HT1080 (cell line): Measurements from ENCODE around the gene STEAP3. TPM values are rescaled to one million over a fixed set of nuclear protein-coding genes. Genes with fewer than 3 reads are reported as not detected.

ENCODE experiments used
- DNase-seq: peaks from one replicate; pipeline ENCODE4 v3.0.0-alpha.2; 2015; ENCODE audit warnings: low read depth
- total RNA-seq: library from RNA; depleted of rRNA; stranded (reverse); fragments of >200 nt; shearing (Covaris generic); gene quantifications from 2 replicates; pipeline ENCODE4 v1.2.3, GENCODE V29; 2014

Gene STEAP3
- total RNA-seq, 1 experiment from 2014 or later, result 87.6 TPM

DNA sequence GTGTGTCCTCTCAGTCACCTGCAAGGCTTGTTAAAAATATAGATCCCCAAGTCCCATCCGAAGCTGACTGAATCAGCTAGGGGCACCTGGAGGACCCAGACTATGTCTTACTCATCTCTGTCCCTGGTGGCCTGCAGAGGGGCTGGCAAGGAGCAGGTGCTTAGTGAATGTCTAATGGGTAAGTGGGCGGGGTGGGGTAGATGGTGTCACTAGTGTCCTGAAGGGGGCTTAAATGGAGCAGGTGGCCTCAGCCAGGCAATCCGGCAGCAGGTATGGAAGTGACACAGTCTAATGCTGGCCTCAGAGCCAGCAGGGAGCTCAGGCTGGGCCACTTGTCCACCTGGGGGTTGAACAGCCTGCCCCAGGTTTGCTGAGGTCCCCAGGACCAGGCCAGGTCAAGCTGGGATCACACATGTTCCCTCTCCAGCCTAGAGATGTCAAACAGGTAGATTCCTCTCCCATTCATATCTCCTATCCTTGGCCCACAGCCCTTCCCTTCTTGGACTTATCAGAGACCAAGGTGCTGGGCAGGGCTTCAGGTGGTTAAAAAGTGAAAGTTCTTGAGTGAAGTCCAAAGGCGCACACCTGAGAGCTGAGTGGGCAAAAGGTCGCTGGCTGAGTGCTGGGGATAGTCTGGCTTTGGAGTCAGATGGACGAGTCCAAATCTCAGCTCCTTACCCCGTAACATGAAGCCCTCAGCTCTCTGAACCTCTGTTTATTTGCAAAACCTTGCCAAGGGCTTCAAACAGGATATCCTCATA is 1.7 kb downstream of the STEAP3 start:
- DNase-seq, result no peak

DNA sequence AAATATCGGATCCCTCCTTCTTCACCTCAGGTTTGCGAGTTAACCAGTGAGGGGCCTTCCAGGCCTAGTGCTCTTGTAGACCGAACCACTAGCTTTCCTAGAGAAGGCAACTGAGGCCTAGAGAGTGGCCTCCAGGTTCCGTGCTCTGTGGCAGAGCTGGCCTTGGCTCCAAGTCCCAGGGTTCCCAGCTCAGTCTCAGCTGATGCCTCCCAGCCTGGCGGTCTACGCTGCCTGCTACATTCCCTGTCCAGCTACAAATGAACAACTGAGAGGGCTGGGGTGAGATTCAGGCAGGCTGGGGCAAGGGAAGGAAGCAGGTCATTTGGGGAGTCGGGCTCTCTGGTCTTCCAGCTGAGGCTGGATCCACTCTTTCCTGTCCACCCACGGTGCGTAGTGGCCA is 2.3 kb downstream of the STEAP3 start:
- DNase-seq, result no peak

DNA sequence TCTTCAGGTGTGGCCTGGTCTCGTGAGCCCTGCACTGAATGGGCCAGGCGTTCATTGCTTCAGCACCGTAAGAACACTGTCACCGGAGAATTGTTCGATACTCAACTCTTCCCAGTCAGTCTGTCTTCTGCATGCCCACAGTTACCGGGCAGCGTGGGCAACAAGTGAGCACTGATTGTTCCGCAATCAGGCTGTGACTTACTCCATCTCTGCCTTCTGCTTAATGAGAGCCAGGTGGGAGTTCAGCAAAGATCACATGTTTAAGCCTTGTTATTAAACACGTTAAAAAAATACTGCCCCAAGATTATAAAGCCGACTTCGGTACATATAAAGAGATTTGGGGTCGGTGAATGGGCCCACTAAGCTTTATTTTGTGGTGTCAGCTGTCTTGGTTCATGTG is 3.7 kb downstream of the STEAP3 start:
- DNase-seq, result no peak

DNA sequence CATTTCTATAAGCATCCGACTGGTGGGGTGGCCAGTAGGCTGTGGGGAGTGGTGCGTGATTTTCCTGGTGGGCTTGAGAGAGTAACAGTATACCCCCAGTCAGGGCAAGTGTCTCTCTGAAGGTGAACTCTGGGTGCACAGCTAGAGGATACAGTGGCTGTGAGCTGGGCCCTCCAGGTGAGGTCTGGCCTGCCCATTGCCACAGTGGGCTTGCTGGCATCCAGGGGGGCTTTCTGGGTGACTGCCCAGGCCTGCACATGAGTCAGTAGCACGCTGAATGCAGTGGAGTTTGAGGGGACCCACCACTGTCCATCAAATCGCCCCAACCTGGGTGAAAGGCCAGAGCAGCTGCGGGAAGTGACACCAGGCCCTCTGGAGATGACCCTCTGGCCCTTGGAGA is 4.5 kb downstream of the STEAP3 start:
- no peak for DNase-seq

DNA sequence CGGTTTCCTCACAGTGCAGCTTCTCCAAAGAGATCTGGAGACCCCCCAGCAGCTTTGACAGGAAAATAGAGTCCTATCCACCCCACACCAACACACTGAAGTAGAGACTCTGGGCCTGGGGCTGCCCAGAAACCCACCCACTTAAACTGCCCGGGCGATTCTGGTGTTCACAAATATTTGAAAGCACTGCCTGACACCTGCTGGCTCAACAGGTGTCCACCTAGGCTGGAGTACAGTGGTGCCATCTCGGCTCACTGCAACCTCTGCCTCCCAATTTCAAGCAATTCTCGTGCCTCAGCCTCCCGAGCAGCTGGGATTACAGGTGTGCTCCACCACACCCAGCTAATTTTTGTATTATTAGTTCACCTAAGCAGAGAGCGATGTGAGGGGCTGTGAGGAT is 5.3 kb downstream of the STEAP3 start:
- DNase-seq, result no peak

DNA sequence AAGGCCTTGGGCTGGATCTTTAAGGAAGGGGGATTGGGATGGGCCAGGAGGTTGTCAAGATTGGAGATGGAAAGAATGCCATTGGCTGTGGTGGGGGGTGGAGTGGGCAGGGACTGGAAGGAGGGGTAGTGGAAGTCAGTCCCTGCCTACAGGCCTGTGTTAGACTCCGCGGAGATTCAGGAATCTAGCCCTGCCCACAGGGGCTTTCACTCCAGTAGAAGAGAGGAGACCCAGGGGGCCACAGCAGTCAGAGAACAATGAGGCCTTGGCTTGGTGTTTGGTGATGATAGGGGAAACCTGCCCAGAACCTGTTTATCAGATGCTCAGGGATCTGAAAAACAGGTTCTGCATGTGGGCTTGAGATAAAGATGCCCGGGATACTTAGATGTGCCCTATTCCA is 6.1 kb downstream of the STEAP3 start:
- DNase-seq, result no peak

DNA sequence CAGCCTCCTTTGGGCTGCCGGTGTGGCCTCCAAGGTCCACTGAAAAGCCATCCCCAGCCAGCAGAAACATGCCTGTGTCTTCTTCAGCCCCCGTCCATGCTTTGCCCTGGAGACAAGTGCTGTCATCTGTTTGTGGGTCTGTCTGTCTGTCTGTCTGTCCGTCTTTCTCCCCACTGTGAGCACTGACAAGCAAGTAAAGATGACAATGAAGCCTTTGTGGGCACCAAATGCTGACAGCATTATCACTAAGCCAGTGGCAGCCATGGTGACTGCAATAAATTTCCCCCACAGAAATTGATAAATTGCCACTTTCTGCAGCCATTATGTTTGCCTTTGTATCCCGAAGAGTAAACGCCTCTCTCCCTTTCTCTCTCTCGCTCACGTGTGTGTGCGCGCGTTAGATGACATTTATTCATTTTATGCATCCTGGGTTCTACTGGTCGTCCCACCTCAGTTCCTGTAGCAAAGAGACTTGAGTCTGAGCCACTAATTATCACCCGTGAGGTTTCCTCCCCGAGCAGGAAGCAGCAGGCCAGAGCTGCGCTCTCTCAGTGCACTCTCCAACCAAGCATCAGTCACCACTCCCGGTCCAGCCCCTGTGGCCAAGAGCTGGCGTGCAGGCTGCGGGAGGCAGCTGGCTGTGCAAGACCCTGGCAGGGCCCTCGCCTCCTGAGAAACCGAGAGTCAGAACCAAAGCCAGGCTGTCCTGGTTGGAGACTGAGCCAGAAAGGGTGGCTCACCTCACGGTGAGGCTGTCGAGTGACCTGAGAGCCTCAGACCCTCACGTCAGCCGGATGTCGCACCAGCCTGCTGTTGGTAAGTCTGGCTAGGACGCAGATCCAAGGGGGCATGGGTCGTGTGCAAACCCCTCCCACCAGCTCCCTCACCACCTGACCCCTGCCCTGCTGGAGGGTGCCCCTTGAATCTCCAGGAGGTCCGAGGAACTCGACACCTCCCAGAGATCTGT is 6.9 kb downstream of the STEAP3 start:
- DNase-seq, result no peak

DNA sequence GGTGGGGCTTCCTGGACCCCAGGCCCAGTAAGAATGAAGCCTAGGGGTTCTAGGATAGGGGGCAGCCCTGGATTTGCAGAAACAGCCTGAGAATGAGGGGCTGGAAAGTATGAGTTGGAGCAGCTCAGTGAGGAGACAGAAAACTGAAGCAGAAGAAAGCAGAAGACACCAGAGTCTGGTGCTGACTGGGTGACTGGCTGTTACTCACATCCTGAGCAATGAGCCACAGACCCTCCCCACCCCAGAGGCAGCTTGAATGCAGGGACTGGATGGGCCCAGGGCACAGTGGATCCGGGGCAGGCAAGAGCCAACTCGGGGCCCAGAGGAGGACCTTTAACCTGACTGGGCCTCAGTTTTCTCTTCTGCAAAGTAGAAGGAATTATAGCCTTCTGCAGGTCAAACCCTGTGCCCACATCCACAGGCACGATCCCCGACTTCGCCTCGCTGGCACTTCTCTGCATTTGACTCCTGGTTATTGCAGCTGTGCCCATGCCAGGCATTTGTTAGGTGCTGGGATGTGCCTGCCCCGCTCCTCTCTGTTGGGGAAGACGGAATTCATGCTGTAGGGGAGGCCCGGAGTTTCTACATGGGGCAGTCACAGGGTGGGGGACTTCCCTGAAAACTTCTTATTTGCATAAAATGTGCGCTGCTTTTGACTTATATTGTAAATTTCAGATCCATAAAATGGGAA is 8.5 kb downstream of the STEAP3 start:
- peak; percentile 91 for DNase-seq

DNA sequence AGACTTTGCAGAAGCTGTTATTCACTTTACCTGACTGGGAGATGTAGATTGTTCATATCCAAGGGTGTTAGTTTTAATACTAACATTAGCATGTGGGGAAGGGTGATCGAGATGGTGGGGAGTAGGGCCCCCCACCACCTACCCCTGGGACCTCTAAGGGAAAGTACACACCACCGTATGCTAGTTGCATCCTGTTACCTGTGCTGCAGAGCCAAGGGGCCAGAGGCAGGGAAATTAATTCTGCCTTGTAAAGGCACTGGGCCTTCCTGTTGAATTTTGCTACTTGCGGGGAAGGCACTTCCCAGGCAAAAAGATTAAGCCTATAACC is 9.0 kb downstream of the STEAP3 start:
- no peak for DNase-seq

DNA sequence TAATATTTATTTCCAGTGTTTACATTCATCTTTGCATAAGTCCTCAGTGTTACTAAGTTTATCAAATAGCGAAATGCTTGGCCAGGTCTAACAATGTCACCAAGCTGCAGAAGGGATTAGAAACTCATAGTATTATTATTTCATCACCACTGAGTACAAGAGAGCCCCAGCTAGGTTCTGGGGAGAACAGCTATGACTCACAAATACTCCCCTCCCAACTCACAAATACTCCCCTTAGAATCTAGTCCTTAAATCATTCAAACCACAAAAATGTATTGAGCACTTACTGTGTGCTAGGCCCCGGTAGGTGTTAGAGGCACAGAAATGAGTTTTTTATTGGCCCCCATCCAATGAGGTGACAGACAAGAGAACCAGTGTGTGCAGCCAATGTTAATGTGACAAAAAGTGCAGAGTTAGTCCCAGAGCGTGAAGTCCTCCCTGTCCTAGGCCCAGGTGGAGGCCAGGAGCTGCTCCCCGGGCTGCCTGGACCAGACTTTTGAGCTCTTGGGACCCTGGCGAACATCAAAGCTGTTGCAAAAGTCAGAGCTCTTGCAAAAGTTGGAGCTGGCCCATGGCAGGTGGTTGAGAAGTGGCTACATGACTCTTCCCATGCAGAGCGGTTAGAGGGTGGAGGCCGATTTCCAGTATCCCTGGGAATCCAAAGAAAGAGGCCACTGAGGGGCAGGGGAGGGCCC is 9.8 kb downstream of the STEAP3 start:
- peak; percentile 86 for DNase-seq

DNA sequence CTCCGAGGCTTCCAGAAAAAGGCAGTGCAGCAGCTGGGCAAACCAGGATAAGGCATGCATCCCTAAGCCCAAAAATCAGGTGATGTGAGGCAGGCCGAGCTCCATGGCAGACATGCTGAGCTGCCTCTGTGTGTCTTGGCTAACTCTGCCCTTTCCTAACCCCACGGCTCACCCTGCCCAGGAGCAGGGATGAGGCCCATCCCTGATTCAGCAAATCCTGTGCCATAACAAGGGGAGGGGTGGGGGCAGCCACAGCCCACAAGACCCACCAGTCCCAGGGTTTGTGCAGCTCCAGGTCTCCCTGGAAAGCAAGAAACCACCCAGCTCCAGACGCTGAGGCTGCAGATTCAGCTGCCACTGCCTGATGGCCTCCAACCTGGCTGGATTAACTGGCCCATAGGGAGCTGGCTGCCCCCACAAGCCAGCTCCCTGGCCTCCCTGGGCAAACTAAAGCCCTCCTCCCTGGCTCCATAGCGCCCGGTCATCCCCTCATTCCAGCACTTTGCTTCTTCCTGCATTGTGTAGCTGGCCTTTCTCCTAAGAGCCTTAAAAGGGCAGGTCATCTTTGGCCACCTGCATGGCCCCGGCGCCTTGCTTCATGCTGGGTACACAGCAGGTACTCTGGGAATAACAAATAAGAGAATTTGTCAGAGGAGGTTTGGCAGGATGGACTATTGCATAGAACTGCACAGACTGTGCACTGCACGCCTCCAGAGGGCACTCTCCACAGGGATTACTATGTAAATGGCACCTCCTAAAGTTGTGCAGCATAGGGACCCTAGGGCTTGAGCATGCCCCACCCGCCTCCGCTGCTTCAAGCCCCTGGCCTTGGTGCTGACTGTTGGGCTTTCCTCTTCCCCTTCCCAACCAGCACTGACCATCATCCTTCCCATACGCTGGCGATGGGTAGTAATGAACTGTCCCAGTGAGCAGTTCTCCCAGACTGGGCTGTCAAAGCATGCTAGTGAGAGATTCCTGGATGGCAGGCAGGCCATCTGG is 10.7 kb downstream of the STEAP3 start:
- no peak for DNase-seq

DNA sequence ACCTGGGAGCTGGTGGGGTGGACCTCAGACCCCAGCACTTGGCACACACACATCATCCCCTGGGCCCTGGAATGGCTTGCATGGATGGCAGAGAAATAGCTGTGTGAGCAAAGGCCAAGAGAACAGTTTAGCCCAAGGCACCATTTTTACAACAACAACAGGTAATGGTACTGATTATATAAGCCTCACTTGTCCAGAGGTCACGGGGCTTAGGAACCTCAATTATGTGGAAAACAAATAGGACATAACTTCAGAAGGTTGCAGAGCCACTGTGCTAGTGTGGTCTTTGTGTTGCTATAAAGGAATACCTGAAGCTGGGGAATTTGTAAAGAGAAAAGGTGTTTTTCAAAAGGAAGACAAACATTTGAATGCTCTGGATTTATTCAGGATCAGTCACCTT is 13.2 kb downstream of the STEAP3 start:
- DNase-seq, result no peak

DNA sequence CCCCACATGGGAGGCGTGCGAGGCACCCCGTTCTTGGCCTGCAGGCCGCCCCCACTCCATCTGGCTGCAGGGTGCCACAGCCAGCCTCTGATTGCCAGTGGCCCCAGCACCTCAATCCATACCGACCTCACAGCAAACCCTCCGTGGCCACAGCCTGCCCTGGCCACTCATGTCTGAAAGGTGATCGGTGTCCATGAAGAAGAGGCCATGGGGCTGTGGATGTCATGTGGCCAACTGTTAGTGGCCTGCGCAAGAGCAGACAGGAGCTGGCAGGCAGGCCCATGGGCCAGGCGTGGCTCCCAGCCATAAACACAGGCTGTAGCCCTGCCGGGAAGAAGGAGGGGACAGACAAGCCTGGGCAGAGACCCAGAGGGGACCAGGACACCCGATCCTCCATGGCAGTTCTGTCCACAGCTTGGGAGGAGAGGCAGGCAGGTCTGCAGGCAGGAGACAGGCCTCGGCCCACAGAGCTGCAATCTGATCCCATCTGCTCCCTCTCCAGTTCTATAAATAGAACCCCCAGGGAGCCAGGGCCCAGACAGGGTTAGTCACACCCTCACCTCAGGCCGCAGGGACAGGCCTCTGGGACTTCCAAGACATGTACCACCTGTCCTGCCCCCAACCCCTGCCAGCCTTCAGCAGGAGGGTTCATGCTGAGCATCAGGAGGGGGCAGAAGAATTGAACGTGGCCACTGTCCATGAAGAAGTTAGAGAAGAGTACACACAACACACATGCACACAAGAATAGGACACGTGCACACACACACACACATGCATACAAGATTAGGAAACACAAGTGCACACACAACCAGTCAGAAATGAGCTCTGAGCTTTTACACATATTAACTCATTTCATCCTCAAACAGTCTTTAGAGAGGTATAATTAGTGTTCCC is 16.9 kb downstream of the STEAP3 start:
- peak; percentile 87 for DNase-seq

DNA sequence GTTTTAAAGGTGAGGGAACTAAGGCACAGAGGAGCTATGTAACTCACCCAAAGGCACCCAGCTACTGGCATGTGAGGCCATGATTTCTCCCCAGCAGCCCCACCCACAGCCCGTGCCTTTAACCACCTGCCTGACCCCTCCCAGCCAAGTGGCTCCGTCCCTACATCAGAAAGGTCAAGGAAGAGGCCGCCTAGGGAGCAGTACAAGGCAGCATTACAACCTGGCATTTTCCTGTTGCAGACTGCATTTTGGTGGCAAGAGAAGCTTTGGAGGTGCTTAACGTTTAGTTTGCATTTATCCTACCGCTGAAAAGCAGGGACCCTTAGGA is 17.5 kb downstream of the STEAP3 start:
- no peak for DNase-seq

DNA sequence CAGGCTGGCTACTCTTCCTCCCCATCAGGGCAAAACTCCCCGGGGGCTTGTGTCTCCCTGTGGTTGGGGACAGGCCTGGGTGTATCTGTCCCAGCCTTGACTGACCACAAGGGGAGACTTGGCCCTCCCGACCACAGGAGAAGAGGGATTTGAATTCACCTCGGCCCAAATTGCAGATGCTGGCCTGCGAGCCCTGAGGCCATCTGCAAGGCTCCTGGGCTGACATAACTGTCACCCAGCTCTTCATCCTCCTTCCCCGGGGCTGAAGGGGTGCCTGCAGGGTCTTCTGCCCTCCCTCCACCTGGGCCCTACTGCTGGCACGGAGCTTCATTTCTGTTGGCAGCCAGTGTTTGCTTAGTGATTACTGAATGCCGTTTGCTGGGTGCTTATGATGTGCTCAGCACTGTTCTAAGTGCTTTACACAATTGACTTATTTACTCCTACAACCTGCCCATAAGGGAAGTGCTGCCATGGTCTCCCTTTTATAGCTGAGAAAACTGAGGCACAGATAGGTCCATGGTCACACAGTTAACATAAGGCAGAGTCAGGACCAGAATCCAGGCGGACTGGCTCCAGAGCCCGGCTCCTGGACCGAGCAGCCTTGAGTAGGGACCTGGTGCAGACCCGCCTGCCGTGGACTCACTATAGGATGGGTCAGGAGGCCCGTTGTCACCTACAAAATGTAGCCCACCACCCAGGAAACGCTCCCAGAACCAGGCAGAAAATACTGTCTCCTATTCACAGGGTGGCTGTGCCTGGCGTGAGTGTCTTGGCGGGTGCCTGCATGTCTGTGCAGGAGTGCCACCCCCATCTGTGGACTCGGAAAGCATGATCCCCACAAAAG is 18.9 kb downstream of the STEAP3 start:
- DNase-seq, result no peak

DNA sequence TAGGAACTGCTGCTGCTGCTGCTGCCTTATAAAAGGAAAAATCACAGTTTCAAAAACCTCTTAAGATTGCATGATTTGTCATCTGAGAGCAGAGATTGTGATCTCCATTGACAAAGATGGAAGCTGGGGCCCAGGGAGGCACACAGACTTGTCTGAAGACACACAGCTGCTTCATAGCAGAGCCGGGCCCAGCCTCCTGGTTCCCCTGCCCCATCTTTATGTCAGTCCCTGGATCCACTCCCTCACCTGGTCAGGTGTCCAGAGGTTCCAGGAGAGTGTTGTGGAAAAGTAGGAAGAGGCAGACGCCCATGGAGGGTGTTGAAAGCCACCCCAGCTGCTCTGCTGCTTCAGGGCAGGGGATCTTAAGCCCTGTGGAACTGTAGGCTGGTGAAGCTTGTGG is 20.0 kb downstream of the STEAP3 start:
- no peak for DNase-seq

DNA sequence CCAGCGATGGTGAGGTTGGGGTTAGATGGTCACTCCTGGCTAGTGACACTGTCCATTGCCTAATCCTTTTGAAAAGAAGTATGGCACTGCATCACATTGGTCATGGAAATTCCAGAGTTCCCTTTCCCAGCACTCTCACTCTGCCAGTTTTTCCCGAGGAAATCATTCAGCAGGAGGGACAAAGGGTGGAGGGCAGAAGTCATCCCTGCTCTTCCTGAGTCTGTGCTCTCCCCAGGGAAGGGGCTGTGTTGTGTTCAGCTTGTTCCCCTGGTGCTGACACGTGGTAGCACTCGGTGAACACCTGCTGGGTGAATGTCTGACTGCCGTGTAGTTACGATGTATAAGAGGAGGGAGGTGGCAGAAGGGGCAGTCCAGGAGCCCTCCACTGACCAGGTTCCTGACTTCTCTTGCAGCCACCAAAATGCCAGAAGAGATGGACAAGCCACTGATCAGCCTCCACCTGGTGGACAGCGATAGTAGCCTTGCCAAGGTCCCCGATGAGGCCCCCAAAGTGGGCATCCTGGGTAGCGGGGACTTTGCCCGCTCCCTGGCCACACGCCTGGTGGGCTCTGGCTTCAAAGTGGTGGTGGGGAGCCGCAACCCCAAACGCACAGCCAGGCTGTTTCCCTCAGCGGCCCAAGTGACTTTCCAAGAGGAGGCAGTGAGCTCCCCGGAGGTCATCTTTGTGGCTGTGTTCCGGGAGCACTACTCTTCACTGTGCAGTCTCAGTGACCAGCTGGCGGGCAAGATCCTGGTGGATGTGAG is 21.6 kb downstream of the STEAP3 start:
- DNase-seq, result no peak

DNA sequence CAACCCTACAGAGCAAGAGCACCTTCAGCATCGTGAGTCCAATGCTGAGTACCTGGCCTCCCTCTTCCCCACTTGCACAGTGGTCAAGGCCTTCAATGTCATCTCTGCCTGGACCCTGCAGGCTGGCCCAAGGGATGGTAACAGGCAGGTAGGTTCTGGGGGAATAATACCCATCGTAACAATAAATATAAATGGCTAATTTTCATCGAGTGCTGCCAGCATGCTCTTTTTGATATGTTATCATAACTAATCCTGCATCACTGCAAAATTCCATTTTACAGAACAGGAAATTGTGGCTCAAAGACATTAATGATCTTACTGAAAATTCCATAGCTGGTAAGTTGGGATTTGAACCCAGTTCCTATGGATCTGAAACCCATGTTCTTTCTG is 22.2 kb downstream of the STEAP3 start:
- no peak for DNase-seq
